HG02763 (cell line): ENCODE data around the gene ANP32B.
A peak's percentile ranks its signal among the peaks of the same experiment; 100 is the strongest.

ENCODE experiments used
- ATAC-seq: cut with Tn5 transposase; IDR thresholded peaks from one replicate; pipeline ENCODE4 v1.9.1; 2021; ENCODE audit warnings: mild to moderate bottlenecking, moderate library complexity; ENCODE audit not compliant: unreplicated experiment

Gene ANP32B

DNA sequence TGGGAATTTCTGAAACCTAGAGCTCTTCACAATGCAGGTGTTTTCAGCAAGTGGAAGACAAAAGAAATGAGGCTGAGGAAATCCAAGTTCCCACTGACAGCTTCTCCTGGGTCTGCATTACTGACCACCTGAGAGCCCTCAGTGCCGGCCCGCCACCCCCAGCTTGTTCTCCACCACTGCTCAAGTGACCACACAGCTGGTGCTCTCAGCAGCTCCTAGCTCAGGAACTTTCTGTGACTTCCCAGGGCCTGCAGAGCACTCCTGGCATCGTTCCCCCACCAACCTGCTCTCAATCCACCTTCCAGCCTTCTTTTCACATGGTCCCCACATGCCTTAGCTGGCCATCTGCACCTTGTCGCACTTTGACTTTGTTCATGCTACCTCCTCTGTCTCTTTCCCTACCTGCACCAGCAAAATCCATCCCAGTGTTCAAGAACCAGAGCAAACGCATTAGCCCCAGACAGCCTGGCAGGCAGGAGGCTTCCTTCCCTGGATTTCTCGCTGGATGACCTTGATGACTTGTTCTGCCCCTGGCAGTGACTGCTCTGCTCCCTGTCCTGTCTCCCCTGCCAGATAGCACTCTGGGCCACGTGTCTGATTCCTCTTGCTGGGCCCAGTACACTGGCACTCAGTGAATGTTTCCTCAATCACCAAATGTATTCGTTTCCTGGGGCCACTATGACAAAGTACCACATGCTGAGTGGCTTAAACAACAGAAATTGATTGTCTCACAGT, 38.3 kb downstream of the ANP32B start:
- no peak for ATAC-seq

DNA sequence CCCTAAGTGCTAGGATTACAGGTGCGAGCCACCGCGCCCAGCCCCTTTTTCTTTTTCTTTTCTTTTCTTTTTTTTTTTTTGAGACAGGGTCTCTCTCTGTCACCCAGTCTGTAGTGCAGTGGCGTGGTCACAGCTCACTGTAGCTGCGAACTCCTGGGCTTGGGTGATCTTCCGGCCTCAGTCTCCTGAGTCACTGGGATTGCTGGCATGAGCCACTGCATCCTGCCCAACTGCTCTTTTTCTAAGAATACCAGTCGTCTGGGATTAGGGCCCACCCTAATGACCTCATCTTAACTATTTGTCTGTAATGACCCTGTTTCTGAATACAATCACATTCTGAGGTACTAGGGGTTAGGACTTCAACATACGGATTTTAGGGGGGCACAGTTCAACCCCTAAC, 39.3 kb downstream of the ANP32B start:
- no peak for ATAC-seq

DNA sequence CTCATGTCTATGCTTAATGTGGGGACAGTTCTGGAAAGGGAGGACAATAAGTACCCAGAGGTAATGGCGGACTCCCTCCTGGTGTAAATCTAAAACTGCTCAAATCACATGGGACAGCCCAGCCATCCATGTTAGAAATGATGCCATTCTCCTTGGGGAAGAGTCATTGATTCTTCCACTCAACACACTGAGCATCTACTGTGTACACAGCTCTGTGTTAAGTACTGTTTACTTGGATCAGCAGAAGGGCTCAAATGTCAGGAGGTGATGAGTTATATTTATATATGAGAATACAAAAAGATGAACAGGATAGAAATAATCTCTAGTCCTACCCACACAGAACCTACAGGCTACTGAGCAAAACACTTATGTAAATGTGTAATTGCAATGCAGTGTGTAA, 41.6 kb downstream of the ANP32B start:
- ATAC-seq: no peak

DNA sequence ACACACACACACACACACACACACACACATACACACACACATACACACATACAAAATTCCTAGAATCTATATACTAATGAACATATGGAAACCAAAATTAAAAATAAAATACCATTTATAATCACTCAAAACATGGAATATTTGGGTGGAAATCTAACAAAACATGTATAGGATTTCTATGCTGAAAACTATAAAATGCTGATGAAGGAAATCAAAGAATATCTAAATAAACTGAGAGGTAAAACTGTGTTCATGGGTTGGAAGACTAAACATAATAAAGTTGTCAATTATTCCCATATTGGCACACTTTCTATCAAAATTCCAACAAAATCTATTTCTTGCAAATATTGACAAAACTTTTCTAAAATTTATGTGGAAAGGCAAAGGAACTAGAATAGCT, 48.0 kb downstream of the ANP32B start:
- ATAC-seq: no peak

DNA sequence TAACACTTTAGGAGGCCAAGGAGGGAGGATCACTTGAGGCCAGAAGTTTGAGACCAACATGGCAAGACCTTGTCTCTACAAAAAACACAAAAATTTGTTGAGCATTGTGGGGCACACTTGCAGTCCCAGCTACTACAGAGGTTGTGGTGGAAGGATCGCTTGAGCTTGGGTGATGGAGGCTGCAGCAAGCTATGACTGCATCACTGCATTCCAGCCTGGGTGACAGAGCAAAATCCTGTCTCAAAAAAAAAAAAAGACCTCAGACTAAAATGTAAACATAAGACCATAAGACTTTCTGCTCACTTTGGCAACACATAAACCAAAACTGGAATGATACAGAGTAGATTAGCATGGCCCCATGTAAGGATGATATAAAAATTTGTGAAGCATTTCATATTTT, 48.8 kb downstream of the ANP32B start:
- ATAC-seq: no peak

DNA sequence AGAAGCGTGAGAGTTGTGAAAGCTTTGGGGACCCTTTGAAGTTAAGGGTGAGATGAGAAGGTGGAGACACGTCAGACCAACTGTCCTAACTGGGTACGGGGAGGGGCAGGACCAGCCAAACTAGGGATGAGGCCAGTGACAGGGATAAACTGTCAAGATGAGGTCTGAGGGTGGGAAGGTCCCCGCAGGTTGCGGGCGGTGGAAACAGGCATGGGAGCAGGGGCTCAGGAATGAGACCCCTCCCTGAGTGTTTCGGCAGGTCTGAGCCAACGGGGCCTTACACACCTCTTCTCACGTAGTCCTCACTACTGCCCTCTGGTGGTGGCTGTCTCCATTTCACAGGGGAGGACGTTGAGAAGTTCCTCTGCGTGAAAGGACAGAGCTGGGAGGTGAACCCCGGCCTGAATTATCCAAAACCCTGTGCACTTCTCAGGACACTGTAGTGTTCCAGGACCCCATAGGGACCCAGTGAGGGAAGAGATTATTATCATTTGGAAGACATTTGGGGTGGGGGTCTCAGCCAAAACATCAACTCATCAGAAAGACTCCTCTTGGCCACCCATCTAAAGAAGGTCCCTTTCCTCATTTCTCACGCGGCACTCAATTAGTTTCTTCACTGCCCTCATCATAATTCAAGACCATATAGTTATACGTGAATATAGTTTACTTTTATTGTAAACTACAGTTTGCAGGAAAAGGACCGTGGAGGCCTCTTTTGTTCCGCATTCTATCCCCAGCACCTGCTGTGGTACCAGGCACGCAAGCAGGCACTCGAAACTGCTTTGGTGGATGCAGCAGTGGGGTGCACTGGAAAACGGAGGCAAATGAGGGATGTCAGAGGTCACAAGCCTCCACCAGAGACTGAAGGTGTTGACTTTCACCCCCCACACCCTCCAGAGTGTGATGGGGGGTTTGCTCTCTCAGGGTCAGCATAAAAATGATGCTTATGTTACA, 51.7 kb downstream of the ANP32B start:
- no peak for ATAC-seq

DNA sequence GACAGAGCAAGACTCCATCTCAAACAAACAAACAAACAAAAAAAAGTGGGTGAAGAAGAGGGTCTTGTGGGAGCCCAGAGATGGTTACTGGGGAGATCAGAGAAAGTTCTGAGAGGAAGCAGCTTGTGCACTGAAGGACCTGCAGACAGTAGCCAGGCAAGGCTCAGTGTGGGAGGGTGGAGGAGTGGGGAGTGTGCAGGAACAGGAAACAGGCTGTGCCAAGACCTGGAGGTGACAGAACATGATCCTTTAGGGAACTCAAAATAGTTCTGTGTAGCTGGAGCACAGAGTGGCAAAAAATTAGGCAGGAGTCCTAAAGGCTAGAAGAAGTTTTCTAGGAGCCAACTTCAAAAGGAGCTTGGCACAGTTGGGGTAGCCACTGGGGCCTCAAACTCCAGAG, 54.2 kb downstream of the ANP32B start:
- ATAC-seq: no peak

DNA sequence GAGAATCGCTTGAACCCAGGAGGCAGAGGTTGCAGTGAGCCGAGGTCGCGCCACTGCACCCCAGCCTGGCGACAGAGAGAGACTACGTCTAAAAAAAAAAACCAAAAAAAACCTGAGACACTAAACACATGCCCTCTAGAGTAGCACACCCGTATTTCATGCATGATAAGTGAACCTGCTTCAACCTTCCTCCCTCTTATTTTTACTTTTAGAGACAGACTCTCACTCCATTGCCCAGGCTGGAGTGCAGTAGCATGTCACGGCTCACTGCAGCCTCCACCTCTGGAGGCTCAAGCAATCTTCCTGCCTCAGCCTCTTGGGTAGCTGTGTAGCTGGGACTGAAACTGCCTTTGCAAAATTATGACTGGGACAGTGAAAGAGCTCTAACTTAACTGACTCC, 55.8 kb downstream of the ANP32B start:
- no peak for ATAC-seq

DNA sequence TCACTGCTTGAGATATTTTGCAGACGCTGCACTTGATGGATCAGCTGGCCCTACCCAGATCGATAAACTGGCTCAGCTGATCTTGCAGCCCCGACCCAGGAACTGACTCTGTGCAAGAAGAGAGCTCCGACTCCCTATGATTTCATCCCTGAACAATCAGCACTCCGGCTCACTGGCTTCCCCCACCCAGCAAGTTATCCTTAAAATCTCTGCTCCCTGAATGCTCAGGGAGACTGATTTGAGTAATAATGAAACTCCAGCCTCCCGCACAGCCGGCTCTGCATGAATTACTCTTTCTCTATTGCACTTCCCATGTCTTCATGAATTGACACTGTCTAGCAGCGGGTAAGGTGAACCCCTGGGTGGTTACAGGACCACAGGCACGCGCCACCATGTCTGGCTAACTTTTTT, 56.5 kb downstream of the ANP32B start:
- no peak for ATAC-seq

DNA sequence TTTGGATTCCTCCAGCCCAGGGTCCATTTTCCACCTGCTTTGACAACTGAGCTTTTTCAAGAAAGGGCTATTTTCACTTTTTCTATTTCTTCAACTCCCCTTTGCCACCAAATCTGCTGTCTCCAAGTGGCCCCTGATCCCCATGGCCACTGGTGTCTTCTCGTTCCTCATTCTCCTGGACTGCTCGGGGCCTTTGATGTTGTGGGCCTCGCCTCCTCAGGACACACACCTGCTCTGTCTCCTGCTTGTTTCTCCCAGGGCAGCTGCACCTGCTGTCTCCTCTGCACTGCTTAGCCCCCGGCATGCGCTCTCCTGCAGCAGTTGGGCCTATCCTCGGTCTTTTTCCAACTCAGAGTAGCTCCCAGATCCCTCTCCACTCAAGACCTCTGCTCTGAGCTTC, 57.1 kb downstream of the ANP32B start:
- no peak for ATAC-seq

DNA sequence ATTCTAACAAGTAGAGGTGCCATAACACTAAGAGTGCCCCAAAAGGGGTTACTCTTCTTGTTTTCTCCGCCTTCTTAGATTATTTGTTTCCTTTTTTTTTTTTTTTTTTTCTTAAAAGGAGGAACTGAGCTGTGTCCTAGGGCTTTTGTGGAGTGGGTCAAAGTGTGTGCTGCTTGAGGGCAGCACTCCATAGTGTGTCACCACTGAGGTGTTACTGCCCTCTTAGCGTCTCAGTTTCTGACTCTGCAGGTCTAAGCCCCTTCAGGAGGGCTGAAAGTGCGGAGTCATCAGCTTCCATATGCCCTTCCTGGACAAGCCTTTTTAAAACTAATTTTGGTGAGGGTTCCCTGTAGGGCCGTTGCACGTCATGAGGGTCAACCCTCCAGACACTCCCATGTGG, 60.8 kb downstream of the ANP32B start:
- no peak for ATAC-seq

DNA sequence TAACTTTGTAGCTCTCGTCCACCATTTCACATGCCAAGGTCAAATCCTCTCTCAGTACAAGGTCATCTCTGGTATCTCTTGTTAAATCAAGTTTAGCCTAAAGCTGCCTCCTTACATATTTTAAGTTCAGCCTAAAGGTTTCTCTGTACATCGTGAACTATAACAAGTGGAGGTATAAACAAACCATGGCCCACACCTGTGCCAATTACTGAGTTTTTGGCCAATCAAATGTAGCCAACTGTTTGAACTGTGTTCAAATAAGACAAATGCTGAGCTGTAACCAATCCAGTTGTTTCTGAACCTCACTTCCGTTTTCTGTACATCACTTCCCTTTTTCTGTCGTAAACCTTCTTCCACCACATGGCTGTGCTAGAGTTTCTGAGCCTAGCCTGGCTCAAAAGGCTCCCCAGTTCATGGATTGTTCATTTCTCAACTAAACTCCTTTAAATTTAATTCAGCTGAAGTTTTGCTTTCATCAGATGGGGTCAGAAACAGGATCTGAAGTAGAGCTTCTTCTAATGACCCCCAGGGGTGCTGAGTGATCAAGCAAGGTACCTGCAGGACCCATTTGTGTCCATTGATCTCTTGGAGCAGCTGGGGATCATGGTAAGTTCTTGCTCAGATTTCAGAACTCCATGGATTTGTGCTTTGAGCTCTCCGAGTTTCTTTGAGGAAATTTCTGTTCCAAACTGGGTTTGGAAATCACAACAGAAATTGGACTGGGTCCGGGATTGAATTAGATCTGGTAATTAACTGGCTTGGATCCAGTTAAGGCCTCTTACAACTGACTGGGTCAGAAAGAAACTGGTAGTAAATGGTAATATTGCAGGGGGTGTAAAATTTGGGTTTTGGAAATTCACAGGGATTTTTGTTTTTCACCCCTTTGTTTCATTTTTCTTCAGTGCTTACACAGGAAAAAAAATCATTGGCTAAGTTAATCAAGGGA, 62.4 kb downstream of the ANP32B start:
- peak; percentile 72 for ATAC-seq

DNA sequence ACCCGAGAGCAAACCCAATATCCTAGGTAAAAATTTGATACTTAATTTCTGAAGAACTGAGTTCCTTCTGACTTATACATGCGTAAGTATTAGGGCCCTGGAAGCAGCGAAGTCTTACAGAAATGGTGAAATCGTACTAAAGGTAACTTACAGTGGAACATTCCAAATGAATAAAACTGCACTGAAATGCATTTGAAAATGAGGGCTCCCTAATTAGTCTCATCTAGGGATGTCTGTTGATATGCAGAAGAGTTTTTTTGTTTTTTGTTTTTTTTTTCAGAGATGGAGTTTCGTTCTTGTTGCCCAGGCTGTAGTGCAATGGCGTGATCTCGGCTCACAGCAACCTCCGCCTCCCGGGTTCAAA, 63.0 kb downstream of the ANP32B start:
- ATAC-seq: no peak

DNA sequence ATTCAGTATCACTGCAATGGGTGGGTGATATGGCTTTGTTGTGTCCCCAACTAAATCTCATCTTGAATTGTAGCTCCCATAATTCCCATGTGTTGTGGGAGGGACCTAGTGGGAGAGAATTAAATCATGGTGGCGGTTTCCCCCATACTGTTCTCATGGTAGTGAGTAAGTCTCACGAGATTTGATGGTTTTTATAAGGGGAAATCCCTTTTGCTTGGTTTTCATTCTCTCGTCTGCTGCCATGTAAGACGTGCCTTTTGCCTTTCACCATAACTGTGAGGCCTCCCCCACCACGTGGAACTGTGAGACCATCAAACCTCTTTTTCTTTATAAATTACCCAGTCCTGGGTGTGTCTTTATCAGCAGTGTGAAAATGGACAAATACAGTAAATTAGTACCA, 63.9 kb downstream of the ANP32B start:
- no peak for ATAC-seq

DNA sequence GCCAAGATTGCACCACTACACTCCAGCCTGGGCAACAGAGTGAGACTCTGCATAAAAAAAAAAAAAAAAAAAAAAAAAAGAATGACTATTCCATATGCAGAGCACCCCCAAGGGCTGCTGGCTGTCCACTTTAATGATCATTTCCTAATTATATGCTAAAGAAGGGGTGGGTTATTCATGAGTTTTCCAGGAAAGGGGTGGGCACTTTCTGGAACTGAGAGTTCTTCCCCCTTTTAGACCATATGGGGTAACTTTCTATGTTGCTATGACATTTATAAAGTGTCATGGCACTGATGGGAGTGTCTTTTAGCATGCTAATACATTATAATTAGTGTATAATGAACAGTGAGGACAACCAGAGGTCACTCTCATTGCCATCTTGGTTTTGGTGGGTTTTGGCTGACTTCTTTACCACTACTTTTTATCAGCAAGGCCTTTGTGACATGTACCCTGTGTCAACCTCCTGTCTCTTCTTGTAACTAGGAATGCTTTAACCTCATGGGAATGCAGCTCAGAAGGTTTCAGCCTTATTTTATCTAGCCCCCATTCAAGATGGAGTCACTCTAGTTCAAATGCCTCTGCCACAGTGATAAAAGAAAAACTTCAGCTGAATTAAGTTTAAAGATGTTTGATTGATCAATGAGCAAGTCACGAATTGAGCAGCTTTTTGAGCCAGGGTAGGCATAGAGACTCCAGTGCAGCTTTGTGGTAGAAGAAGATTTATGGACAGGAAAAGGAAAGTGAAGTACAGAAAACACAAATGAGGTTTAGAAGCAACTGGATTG, 66.3 kb downstream of the ANP32B start:
- no peak for ATAC-seq

DNA sequence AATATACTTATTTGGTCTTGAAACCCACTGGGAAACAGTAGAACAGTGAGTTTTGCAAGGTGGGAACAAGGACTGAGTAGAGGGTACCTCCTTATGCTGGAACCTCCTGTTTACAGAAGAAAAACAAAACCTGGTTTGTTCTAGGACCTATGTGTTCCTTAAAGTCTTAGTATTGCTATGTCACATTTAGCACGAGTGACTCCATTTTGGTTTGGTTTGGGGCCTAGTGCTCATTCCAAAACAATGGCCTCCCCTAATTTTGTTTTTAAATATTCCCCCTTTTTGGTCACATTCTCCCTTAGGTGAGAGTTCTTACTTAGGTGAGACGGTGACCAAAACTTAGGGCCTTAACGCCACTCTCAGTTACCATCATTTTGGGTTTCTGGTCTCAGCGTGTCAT, 67.2 kb downstream of the ANP32B start:
- ATAC-seq: no peak

DNA sequence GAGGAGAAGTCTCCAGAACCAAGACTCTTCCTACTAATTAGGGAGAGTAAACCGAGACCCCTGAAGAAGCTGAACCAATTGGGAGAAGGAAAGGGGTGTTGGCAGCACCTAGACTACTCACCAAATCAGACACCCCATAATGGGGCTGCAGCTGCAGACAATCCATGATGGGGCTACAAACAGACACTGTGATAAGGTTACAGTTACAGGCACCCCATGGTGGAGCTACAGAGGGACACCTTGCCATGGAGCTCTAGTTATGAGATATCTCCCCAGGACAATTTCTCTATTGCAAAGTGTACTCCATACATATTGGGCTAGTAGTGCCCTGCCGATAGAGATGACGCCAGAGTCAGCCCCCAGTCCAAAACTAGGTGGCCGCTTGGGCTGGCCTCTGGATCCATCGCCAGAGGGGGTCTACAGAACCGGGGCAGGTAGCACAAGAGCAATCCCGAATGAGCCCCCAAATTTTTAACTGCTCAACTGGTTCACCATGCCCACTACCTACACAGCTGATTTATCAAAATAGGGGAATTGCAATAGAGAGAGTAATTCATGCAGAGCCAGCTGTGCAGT, 71.3 kb downstream of the ANP32B start:
- no peak for ATAC-seq

DNA sequence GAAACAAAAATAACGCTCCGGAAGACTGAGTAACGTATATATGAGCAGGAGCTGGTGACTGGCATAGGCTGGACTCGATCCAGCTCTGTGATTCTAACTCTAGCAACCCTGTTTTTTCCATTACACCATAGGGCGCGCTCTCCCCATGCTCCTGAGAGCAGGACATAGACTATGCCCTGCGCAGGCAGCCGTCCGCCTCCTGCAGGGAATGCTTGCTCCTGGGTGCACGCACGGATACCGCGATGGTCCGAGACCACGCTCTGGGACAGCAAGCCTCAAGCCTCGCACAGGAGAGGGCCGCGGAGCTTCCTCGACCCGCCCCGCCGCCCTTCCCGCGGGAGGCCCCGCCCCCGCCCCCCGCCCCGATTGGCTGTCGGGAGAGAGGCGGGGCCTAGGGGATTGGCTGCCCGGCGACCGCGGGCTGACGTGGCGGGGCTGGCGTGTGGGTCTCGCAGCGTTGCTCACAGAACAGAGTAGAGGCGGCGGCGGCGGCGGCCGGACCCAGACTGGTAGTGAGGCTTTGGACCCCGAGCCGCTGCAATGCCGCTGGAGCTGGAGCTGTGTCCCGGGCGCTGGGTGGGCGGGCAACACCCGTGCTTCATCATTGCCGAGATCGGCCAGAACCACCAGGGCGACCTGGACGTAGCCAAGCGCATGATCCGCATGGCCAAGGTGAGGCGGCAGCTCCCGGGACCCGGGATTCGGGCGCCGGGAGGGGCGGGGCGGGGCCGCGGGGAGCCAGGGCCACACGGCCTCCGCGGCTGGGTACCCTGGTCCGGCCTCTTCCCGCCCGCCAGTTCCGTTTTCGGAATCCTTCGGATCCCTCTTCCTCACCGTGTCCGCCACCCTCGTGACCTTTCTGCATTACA, 73.4 kb downstream of the ANP32B start, which contains the start of gene NANS:
NANS (plus strand) TSS at position 464 of the 869 bp plus-strand sequence; CDS start at position 541, 77 bp downstream.
- ATAC-seq: peak; percentile 93
